DOHH2 (cell line): ENCODE measurements around the gene KAT2A.

Experiments used
- H3F3A ChIP-seq: fragments of 200-600 bp; sonication (generic), shearing (Covaris generic); 2 replicates; pipeline ENCODE4 v1.6.0; 2016; ENCODE audit warnings: antibody characterized with exemption, mild to moderate bottlenecking; ENCODE audit not compliant: control insufficient read depth, insufficient read depth
- H3K27ac ChIP-seq: fragments of 200-600 bp; sonication (generic); 2 replicates; pipeline ENCODE4 v1.5.1; 2014; ENCODE audit warnings: low read depth, mild to moderate bottlenecking, low read length, moderate library complexity
- H3K27me3 ChIP-seq: fragments of 200-600 bp; sonication (generic); 2 replicates; pipeline ENCODE4 v1.6.1; 2014; ENCODE audit warnings: mild to moderate bottlenecking, low read length, mixed read lengths; ENCODE audit not compliant: control insufficient read depth
- H3K36me3 ChIP-seq: fragments of 200-600 bp; sonication (generic); 2 replicates; pipeline ENCODE4 v1.6.1; 2014; ENCODE audit warnings: mild to moderate bottlenecking, low read length, moderate library complexity, mixed read lengths; ENCODE audit not compliant: control insufficient read depth
- H3K4me1 ChIP-seq: fragments of 200-600 bp; sonication (generic); 2 replicates; pipeline ENCODE4 v1.6.1; 2014; ENCODE audit warnings: mild to moderate bottlenecking, low read length, mixed read lengths; ENCODE audit not compliant: control insufficient read depth
- H3K4me2 ChIP-seq: fragments of 200-600 bp; sonication (generic); 2 replicates; pipeline ENCODE4 v1.6.0; 2014; ENCODE audit warnings: mild to moderate bottlenecking, low read length, moderate library complexity
- H3K4me3 ChIP-seq: fragments of 200-600 bp; sonication (generic); 2 replicates; pipeline ENCODE4 v1.5.1; 2014; ENCODE audit warnings: mild to moderate bottlenecking, low read length, mixed read lengths
- H3K79me2 ChIP-seq: fragments of 200-600 bp; sonication (generic); 2 replicates; pipeline ENCODE4 v1.6.1; 2014; ENCODE audit warnings: mild to moderate bottlenecking, low read length, mixed read lengths; ENCODE audit not compliant: control insufficient read depth
- H3K9me2 ChIP-seq: fragments of 200-600 bp; sonication (generic); replicated peaks from 2 replicates; pipeline ENCODE4 v1.6.1; 2014; ENCODE audit warnings: mild to moderate bottlenecking, low read length, mixed read lengths; ENCODE audit not compliant: control insufficient read depth
- H3K9me3 ChIP-seq: fragments of 200-600 bp; sonication (generic); 2 replicates; pipeline ENCODE4 v1.6.1; 2014; ENCODE audit warnings: antibody characterized with exemption, low read length, mixed read lengths; ENCODE audit not compliant: control insufficient read depth, insufficient read depth
- H4K20me1 ChIP-seq: fragments of 200-600 bp; sonication (generic); 2 replicates; pipeline ENCODE4 v1.6.0; 2014; ENCODE audit warnings: low read depth, mild to moderate bottlenecking, antibody characterized with exemption, low read length, moderate library complexity; ENCODE audit not compliant: control insufficient read depth, insufficient read depth
- EZH2phosphoT487 ChIP-seq: fragments of 200-600 bp; sonication (generic); IDR thresholded peaks from 2 replicates; pipeline ENCODE4 v1.6.1; 2017; ENCODE audit warnings: borderline replicate concordance, mild to moderate bottlenecking, antibody characterized with exemption, low read length, moderate library complexity, mixed read lengths
- TF ChIP-seq, protein P1 (sequence below): fragments of 200-600 bp; sonication (generic); IDR thresholded peaks from one replicate; pipeline ENCODE4 v1.5.1; 2014; ENCODE audit warnings: antibody characterized with exemption, mild to moderate bottlenecking, low read depth, low read length; ENCODE audit not compliant: poor library complexity, severe bottlenecking

The KAT2A gene

DNA sequence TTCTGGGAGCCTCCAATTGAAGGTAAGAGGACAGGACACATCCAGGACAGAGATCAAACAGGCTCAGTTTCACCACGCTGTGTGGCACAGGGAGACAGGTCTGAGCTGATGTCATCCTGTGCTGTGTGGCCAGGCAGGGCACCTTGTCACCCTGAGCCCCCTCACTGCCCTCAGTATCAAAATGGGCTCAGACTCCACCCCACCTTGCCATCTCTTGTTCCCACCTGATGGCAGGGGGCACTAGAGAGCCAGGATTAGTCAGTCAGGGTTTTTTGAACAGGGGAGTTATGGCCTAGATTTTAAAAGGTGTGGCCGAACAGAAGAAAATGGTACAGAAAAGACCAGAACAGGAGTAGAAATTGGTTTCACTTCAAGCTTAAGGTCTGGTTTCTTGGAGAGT lies 2.6 kb downstream of the KAT2A start:
- H3K9me2 ChIP-seq, result no peaks in the 10 kb centered on the region
- no peak overlapping the region for H3K27ac ChIP-seq
- H3K9me3 ChIP-seq, result no peaks in the 10 kb centered on the region
- peaks cover 54% of the 10 kb centered on the region for H3K36me3 ChIP-seq
- H3K4me3 ChIP-seq, result no peak overlapping the region
- no peaks in the 10 kb centered on the region for H4K20me1 ChIP-seq
- H3K79me2 ChIP-seq, result peaks cover 6% of the 10 kb centered on the region
- no peak overlapping the region for H3K4me2 ChIP-seq
- TF ChIP-seq EZH2phosphoT487, result no peak
- TF ChIP-seq, protein P1, sequence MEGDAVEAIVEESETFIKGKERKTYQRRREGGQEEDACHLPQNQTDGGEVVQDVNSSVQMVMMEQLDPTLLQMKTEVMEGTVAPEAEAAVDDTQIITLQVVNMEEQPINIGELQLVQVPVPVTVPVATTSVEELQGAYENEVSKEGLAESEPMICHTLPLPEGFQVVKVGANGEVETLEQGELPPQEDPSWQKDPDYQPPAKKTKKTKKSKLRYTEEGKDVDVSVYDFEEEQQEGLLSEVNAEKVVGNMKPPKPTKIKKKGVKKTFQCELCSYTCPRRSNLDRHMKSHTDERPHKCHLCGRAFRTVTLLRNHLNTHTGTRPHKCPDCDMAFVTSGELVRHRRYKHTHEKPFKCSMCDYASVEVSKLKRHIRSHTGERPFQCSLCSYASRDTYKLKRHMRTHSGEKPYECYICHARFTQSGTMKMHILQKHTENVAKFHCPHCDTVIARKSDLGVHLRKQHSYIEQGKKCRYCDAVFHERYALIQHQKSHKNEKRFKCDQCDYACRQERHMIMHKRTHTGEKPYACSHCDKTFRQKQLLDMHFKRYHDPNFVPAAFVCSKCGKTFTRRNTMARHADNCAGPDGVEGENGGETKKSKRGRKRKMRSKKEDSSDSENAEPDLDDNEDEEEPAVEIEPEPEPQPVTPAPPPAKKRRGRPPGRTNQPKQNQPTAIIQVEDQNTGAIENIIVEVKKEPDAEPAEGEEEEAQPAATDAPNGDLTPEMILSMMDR, result peak; percentile 76
- H3F3A ChIP-seq, result no peaks in the 10 kb centered on the region; the same call in 1 of the 2 replicates
- no peaks in the 10 kb centered on the region for H3K27me3 ChIP-seq
- peaks cover 39% of the 10 kb centered on the region for H3K4me1 ChIP-seq

DNA sequence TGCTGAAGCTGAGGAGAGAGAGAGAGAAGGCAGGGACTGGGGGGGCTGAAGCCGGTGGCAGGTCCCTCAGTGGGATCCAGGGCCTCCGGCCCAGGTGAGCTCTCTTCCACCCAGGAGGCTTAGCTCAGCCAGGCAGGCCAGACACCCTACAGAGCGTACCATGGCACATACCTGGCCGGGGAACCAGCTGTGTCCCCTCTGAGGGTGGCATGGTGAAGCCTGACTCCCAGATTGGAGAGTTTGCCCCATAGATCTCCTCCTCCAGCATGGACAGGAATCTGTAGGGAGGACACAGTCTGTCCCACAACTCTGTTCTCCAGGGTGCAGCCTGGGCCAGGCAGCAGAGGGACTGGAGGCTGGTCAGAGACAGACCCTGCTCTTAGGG lies 3.0 kb downstream of the KAT2A start:
- H3K4me2 ChIP-seq, result no peak overlapping the region
- H3K4me3 ChIP-seq, result no peak overlapping the region
- H3K79me2 ChIP-seq, result peaks cover 6% of the 10 kb centered on the region
- no peak overlapping the region for H3K27ac ChIP-seq
- peaks cover 43% of the 10 kb centered on the region for H3K4me1 ChIP-seq
- H4K20me1 ChIP-seq, result no peaks in the 10 kb centered on the region
- no peaks in the 10 kb centered on the region for H3K9me2 ChIP-seq
- no peaks in the 10 kb centered on the region for H3K27me3 ChIP-seq
- TF ChIP-seq, protein P1, result no peak
- TF ChIP-seq EZH2phosphoT487, result no peak
- no peaks in the 10 kb centered on the region for H3K9me3 ChIP-seq
- H3K36me3 ChIP-seq, result peaks cover 58% of the 10 kb centered on the region
- peaks cover under 1% of the 10 kb centered on the region; the same call in 1 of the 2 replicates for H3F3A ChIP-seq

DNA sequence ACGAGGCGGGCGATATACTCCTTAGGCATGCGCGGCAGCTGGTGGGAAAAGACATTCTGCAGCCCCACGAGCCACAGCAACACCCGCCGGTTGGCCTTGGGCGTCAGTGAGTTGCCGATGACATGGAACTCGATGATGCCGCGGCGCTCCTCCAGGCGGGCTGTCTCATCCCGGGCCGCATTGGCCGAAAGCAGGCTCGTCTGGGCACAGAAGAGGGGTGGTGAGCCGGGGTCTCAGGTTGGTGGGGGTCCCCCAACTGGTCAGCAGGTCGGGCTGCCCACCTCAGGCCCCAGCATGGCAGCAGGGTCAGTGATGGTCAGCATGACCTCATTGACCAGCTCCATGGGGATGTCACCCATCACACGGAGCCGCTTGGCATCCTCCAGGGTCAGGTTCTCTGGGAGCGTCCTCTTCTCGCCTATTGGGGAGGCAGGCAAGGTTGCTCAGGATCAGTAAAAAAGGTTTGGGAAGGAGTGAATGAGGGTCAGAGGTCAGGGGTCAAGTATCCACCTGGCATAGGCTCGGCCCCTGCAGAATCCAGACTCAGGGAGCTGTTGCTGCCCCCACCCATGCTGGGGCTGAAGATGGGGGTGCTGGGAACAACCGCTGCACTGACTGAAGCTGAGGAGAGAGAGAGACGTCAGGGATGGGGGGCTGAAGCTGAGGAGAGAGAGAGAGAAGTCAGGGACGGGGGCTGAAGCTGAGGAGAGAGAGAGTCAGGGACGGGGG lies 3.6 kb downstream of the KAT2A start:
- H4K20me1 ChIP-seq, result no peaks in the 10 kb centered on the region
- H3K4me3 ChIP-seq, result no peak overlapping the region
- no peaks in the 10 kb centered on the region for H3K9me2 ChIP-seq
- H3K27me3 ChIP-seq, result no peaks in the 10 kb centered on the region
- H3K27ac ChIP-seq, result no peak overlapping the region
- H3K9me3 ChIP-seq, result no peaks in the 10 kb centered on the region
- peaks cover 5% of the 10 kb centered on the region; the same call in 1 of the 2 replicates for H3F3A ChIP-seq
- no peak for TF ChIP-seq EZH2phosphoT487
- TF ChIP-seq, protein P1, result no peak
- peaks cover 60% of the 10 kb centered on the region for H3K36me3 ChIP-seq
- peaks cover 6% of the 10 kb centered on the region for H3K79me2 ChIP-seq
- no peak overlapping the region for H3K4me2 ChIP-seq
- H3K4me1 ChIP-seq, result peaks cover 49% of the 10 kb centered on the region
